ENCODE data around the gene FBXL16. TPM values are rescaled to one million over a fixed set of nuclear protein-coding genes. Genes with fewer than 3 reads are reported as not detected.

FBXL16 gene
- total RNA-seq, 2 experiments from 2014 or later: 15.9 to 21.8 TPM

DNA sequence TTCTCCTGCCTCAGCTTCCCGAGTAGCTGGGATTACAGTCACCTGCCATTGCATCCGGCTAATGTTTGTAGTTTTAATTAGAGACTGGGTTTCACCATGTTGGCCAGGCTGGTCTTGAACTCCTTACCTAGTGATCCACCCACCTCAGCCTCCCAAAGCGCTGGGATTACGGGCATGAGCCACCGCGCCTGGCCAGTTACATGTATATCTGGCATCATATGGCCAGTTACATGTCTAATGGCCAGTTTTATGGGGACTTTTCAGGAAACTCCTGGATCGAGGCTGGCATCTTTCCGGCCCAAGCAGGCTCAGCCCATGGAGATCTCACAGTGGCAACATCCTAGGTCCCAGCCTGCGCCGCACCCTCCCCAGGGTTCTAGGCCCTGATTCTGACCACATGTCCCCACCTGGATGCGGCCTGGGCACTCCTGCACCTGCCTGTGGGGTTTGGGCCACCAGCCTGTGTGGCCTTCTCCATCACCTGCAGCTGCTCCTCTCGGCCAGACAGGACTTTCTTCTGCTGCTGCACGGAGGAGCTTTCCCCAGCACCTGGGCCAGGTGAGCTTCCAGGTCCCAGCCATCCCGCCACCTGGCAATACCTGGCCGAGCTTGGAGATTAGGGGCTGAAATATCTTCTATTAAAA is 36.5 kb upstream of the FBXL16 start:
- H3K36me3 Mint-ChIP-seq: peaks cover 2% of the 10 kb centered on the region
- no peaks in the 10 kb centered on the region for H3K9me3 Mint-ChIP-seq
- H3K4me3 Mint-ChIP-seq: peak overlapping the region; percentile 80
- peaks cover 6% of the 10 kb centered on the region for H3K4me1 Mint-ChIP-seq
- no peaks in the 10 kb centered on the region for H3K27me3 Mint-ChIP-seq
- no peak for DNase-seq
- POLR2A ChIA-PET: interaction anchor here (0.7 to 1.2 kb wide), 2 partner anchors 12 to 63 kb away, joined by 3 read pairs; no protein-coding TSS in a partner anchor
- H3K27ac Mint-ChIP-seq: peak overlapping the region; percentile 12
- ATAC-seq (ENCODE audit: low read depth): no peak

GRCh38 chr16:740764-741505 is 35.3 kb upstream of the FBXL16 start, which contains the start of gene CIAO3:
TSS of gene CIAO3 (minus strand) at chr16:740997. CDS start at chr16:740985, 12 bp downstream.
- peak; percentile 99 for DNase-seq
- H3K36me3 Mint-ChIP-seq: peaks cover 4% of the 10 kb centered on the region
- peak within 1 kb of the TSS; percentile 81 for H3K4me3 Mint-ChIP-seq
- H3K9me3 Mint-ChIP-seq: no peaks in the 10 kb centered on the region
- peaks cover 6% of the 10 kb centered on the region for H3K4me1 Mint-ChIP-seq
- H3K27me3 Mint-ChIP-seq: no peaks in the 10 kb centered on the region
- POLR2A ChIA-PET: interaction anchor here (0.6 to 2.2 kb wide), 13 partner anchors 9 to 73 kb away, joined by 3 to 13 read pairs (median 4); partner anchors contain the start of genes ANTKMT, CHTF18, HAGHL and METRN
- H3K27ac Mint-ChIP-seq: peak within 1 kb of the TSS; percentile 75
- peak; percentile 92 for ATAC-seq (ENCODE audit: low read depth)

- H3K4me1 Mint-ChIP-seq: peaks cover 6% of the 10 kb centered on the region
- peak overlapping the region; percentile 81 for H3K4me3 Mint-ChIP-seq
- peak overlapping the region; percentile 70 for H3K27ac Mint-ChIP-seq
- ATAC-seq (ENCODE audit: low read depth) (peak; percentile 12), DNase-seq (no peak)
- peaks cover 4% of the 10 kb centered on the region for H3K36me3 Mint-ChIP-seq
- no peaks in the 10 kb centered on the region for H3K9me3 Mint-ChIP-seq
- POLR2A ChIA-PET: interaction anchor here (0.7 to 2.2 kb wide), 10 partner anchors 10 to 73 kb away, joined by 3 to 13 read pairs (median 5); partner anchors contain the start of genes HAGHL, METRN and RHOT2
- no peaks in the 10 kb centered on the region for H3K27me3 Mint-ChIP-seq
These were observed 34.8 kb upstream of the FBXL16 start for GRCh38 chr16:740459-740763.

- POLR2A ChIA-PET: interaction anchor here (0.7 to 2.2 kb wide), 9 partner anchors 10 to 53 kb away, joined by 3 to 13 read pairs (median 5); partner anchors contain the start of genes HAGHL and METRN
- H3K36me3 Mint-ChIP-seq: peaks cover 6% of the 10 kb centered on the region
These were observed 34.2 kb upstream of the FBXL16 start for GRCh38 chr16:739560-740458.

DNA sequence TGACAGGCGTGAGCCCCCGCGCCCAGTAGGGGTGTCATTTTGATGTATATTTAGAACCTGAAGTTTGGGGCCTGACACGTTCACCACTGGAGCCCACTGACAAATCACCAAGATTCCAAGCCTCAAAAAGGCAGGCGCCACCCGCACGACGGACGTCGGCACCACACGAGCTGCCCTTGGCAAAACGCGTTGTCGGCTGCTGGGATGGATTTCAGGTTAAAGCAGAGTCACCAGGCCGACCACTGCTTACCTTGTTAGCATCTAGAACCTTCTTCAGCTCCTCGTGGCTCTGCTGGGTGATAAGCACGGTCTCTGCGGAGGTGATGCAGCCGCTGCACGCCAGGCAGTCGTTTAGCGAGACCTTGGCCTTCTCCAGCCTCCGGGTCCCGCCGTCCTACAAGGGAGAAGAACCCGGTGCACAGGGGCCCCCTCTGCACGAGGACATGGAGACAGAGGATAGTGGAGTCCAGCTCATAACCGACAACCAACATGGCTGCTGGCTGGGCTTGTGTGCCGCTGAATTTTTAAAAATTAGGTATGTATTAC is 31.4 kb upstream of the FBXL16 start:
- Mint-ChIP-seq H3K27ac (no peak overlapping the region), H3K4me1 (peaks cover 8% of the 10 kb centered on the region), H3K27me3 (no peaks in the 10 kb centered on the region), H3K36me3 (peaks cover 6% of the 10 kb centered on the region), H3K9me3 (no peaks in the 10 kb centered on the region), H3K4me3 (no peak overlapping the region)
- ATAC-seq (ENCODE audit: low read depth): no peak
- DNase-seq: no peak
- POLR2A ChIA-PET: interaction anchor here (1.1 kb wide), 1 partner anchor 13 kb away, joined by 3 read pairs; no protein-coding TSS in a partner anchor

More at GRCh38 chr16:739560-740458, 34.2 kb upstream of the FBXL16 start:
- Mint-ChIP-seq H3K27me3 (no peaks in the 10 kb centered on the region), H3K4me3 (peak overlapping the region; percentile 81), H3K27ac (peak overlapping the region; percentile 63), H3K9me3 (no peaks in the 10 kb centered on the region), H3K4me1 (peaks cover 8% of the 10 kb centered on the region)
- DNase-seq (no peak), ATAC-seq (ENCODE audit: low read depth) (no peak)

DNA sequence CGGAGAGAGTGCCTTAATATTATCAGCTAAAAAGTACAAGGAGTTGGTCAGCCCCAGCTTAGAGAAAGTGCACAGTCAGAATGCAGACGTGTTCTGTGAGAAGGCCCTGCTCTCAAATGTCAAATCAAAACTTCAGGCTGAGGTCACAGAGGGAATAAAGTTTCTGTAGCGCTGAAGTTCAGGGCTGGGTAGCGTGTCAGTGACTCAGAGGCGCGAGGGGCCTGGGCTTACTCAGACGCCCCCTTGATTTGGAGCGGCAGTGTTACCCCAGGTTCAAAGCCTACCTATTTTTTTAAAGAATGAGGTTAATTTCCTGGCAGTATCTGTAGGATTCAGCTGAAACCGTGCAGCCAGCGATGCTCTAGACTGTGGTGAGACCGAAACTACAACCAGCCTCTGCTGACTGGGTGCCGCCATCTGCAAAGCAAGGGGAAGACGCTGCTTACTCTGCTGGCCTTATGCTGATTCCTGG is 30.4 kb upstream of the FBXL16 start:
- no peak overlapping the region for H3K4me3 Mint-ChIP-seq
- ATAC-seq (ENCODE audit: low read depth) (no peak), DNase-seq (no peak)
- H3K9me3 Mint-ChIP-seq: no peaks in the 10 kb centered on the region
- POLR2A ChIA-PET: interaction anchor here (0.7 kb wide), 1 partner anchor 13 kb away, joined by 4 read pairs; no protein-coding TSS in a partner anchor
- no peaks in the 10 kb centered on the region for H3K27me3 Mint-ChIP-seq
- peaks cover 8% of the 10 kb centered on the region for H3K4me1 Mint-ChIP-seq
- peaks cover 6% of the 10 kb centered on the region for H3K36me3 Mint-ChIP-seq
- H3K27ac Mint-ChIP-seq: no peak overlapping the region

DNA sequence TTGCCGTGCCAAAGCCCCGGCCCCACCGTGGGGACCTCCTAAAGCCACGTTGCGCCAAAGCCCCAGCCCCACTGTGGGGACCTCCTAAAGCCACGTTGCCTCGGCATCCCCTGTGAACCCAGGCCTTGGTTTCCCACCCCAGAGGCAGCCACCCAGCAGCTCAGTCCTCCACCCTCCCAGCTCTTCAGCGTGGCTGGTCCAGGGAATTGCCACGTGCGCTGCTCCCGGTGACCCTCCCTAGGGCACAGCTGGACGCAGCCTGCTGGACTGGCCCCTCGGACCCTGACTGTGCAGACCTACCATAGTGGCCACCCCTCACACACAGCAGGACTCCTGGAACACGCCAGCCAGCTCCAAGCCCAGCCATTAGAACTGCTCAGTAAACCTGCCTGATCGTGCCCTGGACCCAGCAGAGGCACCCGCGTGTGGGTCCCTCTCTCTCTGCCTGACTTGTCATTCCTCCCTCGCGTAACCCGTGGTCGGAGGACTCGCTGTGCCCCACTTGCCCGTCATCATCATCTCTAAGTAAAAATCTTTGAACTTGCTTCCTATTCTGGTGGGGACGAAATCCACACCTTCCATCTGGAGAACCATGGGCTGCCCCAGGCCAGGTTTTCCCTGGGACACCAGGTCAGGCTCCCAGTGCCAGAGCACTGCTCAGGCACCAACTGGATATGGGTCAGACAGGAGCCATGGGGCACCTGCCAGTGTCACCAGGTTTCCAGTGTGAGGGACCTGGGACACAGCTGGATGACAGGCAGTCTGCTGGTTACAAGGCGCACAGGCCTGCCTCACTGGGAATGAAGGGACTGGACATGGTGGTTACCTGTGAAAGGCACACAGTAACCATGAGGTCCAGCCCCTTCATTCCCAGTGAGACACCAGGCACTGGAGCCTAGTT is 29.6 kb upstream of the FBXL16 start:
- no peak for DNase-seq
- Mint-ChIP-seq H3K36me3 (peaks cover 6% of the 10 kb centered on the region), H3K27me3 (no peaks in the 10 kb centered on the region), H3K27ac (no peak overlapping the region), H3K9me3 (no peaks in the 10 kb centered on the region), H3K4me1 (peaks cover 8% of the 10 kb centered on the region), H3K4me3 (no peak overlapping the region)
- no peak for ATAC-seq (ENCODE audit: low read depth)
- POLR2A ChIA-PET: no interaction called here

- Mint-ChIP-seq H3K36me3 (peaks cover 6% of the 10 kb centered on the region), H3K27me3 (no peaks in the 10 kb centered on the region), H3K4me3 (no peak overlapping the region), H3K27ac (no peak overlapping the region), H3K9me3 (no peaks in the 10 kb centered on the region), H3K4me1 (peaks cover 6% of the 10 kb centered on the region)
- POLR2A ChIA-PET: no interaction called here
- DNase-seq: no peak
- ATAC-seq (ENCODE audit: low read depth): no peak
These were observed 28.8 kb upstream of the FBXL16 start for GRCh38 chr16:734208-734980.

GRCh38 chr16:733382-734207 is 28.0 kb upstream of the FBXL16 start:
- no peaks in the 10 kb centered on the region for H3K9me3 Mint-ChIP-seq
- H3K36me3 Mint-ChIP-seq: peaks cover 6% of the 10 kb centered on the region
- H3K27ac Mint-ChIP-seq: no peak overlapping the region
- ATAC-seq (ENCODE audit: low read depth) (no peak), DNase-seq (peak; percentile 67)
- POLR2A ChIA-PET: no interaction called here
- H3K4me1 Mint-ChIP-seq: peaks cover 4% of the 10 kb centered on the region
- no peak overlapping the region for H3K4me3 Mint-ChIP-seq
- H3K27me3 Mint-ChIP-seq: no peaks in the 10 kb centered on the region

DNA sequence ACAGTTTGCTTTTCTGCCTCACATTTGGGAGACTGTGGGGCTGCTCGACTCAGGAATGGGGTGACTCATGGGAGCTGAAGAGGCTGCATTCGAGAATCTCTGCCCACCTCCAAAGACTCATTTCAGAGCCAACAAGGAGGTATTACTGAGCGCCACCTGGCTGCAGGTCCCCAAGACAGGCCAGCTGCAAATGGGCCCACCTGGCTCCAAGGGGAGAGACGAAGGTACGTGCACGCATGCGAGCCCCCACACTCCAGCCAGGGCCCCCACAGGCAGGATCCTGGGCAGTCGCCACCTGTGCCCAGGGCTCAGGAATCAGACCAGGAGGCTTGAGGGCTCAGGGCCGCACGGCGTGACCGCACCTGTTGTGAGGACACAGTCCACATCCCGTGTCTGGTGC is 27.3 kb upstream of the FBXL16 start:
- Mint-ChIP-seq H3K4me1 (peaks cover 4% of the 10 kb centered on the region), H3K9me3 (no peaks in the 10 kb centered on the region), H3K27me3 (no peaks in the 10 kb centered on the region), H3K27ac (no peak overlapping the region), H3K4me3 (no peak overlapping the region), H3K36me3 (peaks cover 4% of the 10 kb centered on the region)
- ATAC-seq (ENCODE audit: low read depth) (no peak), DNase-seq (no peak)
- POLR2A ChIA-PET: interaction anchor here (1.8 kb wide), 1 partner anchor 11 kb away, joined by 5 read pairs; the partner anchor contains the start of gene ANTKMT

DNA sequence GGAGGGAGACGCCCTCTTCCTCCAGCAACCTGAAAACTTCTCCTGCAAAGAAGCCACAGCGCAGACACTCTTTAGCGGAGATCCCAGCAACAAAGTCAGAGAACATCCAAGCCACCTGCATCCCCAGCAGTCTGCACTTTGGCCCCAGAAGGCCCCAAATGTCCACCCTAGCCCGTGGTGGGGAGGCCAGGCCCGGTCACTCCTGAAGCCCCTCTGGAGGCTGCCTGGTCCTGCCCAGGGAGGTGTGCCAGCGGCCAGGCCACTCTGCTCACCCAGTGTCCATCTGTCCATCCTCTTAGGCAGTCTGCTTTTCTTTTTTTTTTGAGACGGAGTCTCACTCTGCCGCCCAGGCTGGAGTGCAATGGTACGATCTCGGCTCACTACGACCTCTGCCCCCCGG is 26.7 kb upstream of the FBXL16 start:
- Mint-ChIP-seq H3K4me1 (peaks cover 2% of the 10 kb centered on the region), H3K9me3 (no peaks in the 10 kb centered on the region), H3K27me3 (no peaks in the 10 kb centered on the region), H3K27ac (no peak overlapping the region), H3K36me3 (peaks cover 4% of the 10 kb centered on the region), H3K4me3 (no peak overlapping the region)
- DNase-seq (no peak), ATAC-seq (ENCODE audit: low read depth) (no peak)
- POLR2A ChIA-PET: interaction anchor here (1.8 kb wide), 1 partner anchor 11 kb away, joined by 5 read pairs; the partner anchor contains the start of gene ANTKMT
